ENCODE results near the gene SNTG2. TPM values are rescaled to one million over a fixed set of nuclear protein-coding genes. Genes with fewer than 3 reads are reported as not detected.

The SNTG2 gene
- total RNA-seq, 3 donors from 2014 or later (not counting 1 experiment from before 2014, with no cell fraction given): not detected

DNA sequence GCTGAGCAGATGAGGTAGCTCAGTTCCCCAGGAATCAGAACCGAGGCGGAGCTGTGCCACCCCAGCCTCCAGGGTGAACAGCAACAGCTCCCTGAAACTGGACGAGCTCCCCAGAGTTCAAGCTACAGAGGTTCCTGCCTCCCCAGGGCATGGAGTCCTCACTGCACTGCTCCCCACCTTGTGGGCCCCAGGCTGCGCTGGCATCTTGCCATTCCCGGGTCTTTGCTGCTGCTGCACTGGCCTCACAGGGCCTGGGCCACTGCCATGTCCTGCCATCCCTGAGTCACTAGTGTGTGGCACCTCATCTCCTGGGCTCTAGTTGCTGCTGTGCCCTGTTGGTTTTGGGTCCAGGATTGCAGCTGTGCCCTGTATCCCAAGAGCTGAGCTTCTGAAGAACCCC lies 166.9 kb downstream of the SNTG2 start:
- H3K4me1 ChIP-seq (ENCODE audit: control insufficient read depth, insufficient read depth, low read length): no peaks in the 10 kb centered on the region
- peaks cover 5% of the 10 kb centered on the region in 2 donors for H3K9me3 Mint-ChIP-seq
- peaks cover 12 to 30% of the 10 kb centered on the region in 2 donors for H3K27me3 Mint-ChIP-seq (ENCODE audit: low read depth in 2 of 2)
- no peak for ATAC-seq
- no peak overlapping the region for H3K27ac Mint-ChIP-seq
- no peaks in the 10 kb centered on the region for H3K36me3 Mint-ChIP-seq
- 89% methylated on average over 5 of the region's 5 CpGs for WGBS (ENCODE audit: insufficient coverage)
- no peak overlapping the region for H3K4me3 Mint-ChIP-seq
- intact Hi-C loops (cut with micrococcal nuclease): no loop called here
- DNase-seq: no peak
- no peak overlapping the region for H3K27ac ChIP-seq (ENCODE audit: low read length)
- peaks cover 0 to 8% of the 10 kb centered on the region in 2 donors for H3K4me1 Mint-ChIP-seq
- TF ChIP-seq, protein P1, sequence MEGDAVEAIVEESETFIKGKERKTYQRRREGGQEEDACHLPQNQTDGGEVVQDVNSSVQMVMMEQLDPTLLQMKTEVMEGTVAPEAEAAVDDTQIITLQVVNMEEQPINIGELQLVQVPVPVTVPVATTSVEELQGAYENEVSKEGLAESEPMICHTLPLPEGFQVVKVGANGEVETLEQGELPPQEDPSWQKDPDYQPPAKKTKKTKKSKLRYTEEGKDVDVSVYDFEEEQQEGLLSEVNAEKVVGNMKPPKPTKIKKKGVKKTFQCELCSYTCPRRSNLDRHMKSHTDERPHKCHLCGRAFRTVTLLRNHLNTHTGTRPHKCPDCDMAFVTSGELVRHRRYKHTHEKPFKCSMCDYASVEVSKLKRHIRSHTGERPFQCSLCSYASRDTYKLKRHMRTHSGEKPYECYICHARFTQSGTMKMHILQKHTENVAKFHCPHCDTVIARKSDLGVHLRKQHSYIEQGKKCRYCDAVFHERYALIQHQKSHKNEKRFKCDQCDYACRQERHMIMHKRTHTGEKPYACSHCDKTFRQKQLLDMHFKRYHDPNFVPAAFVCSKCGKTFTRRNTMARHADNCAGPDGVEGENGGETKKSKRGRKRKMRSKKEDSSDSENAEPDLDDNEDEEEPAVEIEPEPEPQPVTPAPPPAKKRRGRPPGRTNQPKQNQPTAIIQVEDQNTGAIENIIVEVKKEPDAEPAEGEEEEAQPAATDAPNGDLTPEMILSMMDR (IDR thresholded peaks at IDR 0.05): no peak
- H3K27me3 ChIP-seq (ENCODE audit: control insufficient read depth, insufficient read depth, low read length): peaks cover 6% of the 10 kb centered on the region
- no peaks in the 10 kb centered on the region for H3K36me3 ChIP-seq (ENCODE audit: control insufficient read depth, insufficient read depth, low read length)
- no peak overlapping the region for H3K4me3 ChIP-seq (ENCODE audit: low read length)
- H3K9me3 ChIP-seq (ENCODE audit: control insufficient read depth, insufficient read depth, low read length): no peaks in the 10 kb centered on the region

DNA sequence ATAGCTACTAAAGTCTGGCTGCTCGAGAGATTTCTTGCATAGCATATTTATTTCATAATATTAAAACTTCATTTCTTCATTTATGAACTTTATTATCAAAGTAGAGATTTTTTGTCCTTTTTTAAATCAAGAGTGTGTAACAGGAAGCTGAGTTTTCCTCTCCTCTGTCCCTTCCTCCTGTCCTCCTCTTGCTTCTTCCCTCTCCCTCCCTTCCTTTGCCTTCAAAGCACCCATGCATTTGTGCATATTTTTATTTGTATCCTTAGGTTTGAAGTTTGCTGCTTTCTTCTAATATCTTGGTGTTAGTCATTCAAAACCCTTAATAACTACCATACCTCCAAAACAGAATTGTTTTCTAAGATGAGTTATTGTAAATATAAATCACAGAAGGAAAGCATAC lies 174.6 kb downstream of the SNTG2 start:
- Histone ChIP-seq H3K27ac (ENCODE audit: low read length) (no peak overlapping the region), H3K36me3 (ENCODE audit: control insufficient read depth, insufficient read depth, low read length) (no peaks in the 10 kb centered on the region), H3K4me3 (ENCODE audit: low read length) (no peak overlapping the region), H3K27me3 (ENCODE audit: control insufficient read depth, insufficient read depth, low read length) (peaks cover 3% of the 10 kb centered on the region), H3K4me1 (ENCODE audit: control insufficient read depth, insufficient read depth, low read length) (no peaks in the 10 kb centered on the region), H3K9me3 (ENCODE audit: control insufficient read depth, insufficient read depth, low read length) (no peaks in the 10 kb centered on the region)
- peaks cover 20 to 39% of the 10 kb centered on the region in 2 donors for H3K27me3 Mint-ChIP-seq (ENCODE audit: low read depth in 2 of 2)
- WGBS (ENCODE audit: insufficient coverage): no CpG with 5 or more reads among the region's 1 CpG
- intact Hi-C loops (cut with micrococcal nuclease): no loop called here
- no peak overlapping the region for H3K4me3 Mint-ChIP-seq
- DNase-seq (no peak), ATAC-seq (no peak)
- H3K9me3 Mint-ChIP-seq: no peaks in the 10 kb centered on the region
- no peaks in the 10 kb centered on the region for H3K4me1 Mint-ChIP-seq
- TF ChIP-seq, protein P1 (IDR thresholded peaks at IDR 0.05): no peak
- no peak overlapping the region for H3K27ac Mint-ChIP-seq
- H3K36me3 Mint-ChIP-seq: no peaks in the 10 kb centered on the region

DNA sequence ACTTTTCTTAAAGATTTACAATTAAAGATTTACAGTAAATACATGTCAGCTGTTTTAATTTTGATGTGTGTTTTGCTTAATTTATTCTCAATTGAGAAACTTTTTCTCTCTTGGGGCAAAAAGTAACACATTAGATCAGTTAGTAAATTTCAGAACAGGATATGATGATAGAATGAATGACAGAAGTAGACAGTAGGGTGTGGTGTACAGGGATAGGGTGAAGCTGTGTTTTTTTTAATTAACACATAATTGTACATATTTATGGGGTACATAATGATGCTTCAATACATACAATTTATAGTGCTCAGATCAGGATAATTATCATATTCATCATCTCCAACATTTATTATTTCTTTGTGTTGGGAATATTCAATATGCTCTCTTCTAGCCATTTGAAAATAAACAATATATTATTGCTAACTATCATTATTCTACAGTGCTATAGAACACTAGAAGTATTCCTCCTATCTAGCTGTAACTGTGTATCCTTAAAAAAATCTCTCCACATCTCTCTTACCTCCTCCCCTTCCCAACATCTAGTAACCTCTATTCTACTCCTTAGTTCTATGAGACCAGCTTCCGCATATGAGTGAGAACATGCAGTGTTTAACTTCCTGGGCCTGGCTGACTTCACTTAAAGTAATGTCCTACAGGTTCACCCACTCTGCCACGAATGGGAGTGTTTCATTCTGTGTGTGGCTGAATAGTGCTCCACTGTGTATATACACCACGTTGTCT lies 175.2 kb downstream of the SNTG2 start:
- Histone ChIP-seq H3K27ac (ENCODE audit: low read length) (no peak overlapping the region), H3K9me3 (ENCODE audit: control insufficient read depth, insufficient read depth, low read length) (no peaks in the 10 kb centered on the region), H3K27me3 (ENCODE audit: control insufficient read depth, insufficient read depth, low read length) (peaks cover 3% of the 10 kb centered on the region), H3K36me3 (ENCODE audit: control insufficient read depth, insufficient read depth, low read length) (no peaks in the 10 kb centered on the region), H3K4me1 (ENCODE audit: control insufficient read depth, insufficient read depth, low read length) (no peaks in the 10 kb centered on the region), H3K4me3 (ENCODE audit: low read length) (no peak overlapping the region)
- intact Hi-C loops (cut with micrococcal nuclease): no loop called here
- H3K4me3 Mint-ChIP-seq: no peak overlapping the region
- WGBS (ENCODE audit: insufficient coverage): 91% methylated on average over 3 of the region's 3 CpGs
- TF ChIP-seq, protein P1 (IDR thresholded peaks at IDR 0.05): no peak
- ATAC-seq (no peak), DNase-seq (no peak)
- H3K27me3 Mint-ChIP-seq (ENCODE audit: low read depth in 2 of 2): peaks cover 20 to 35% of the 10 kb centered on the region in 2 donors
- no peaks in the 10 kb centered on the region for H3K9me3 Mint-ChIP-seq
- no peaks in the 10 kb centered on the region for H3K36me3 Mint-ChIP-seq
- no peak overlapping the region for H3K27ac Mint-ChIP-seq
- H3K4me1 Mint-ChIP-seq: no peaks in the 10 kb centered on the region

DNA sequence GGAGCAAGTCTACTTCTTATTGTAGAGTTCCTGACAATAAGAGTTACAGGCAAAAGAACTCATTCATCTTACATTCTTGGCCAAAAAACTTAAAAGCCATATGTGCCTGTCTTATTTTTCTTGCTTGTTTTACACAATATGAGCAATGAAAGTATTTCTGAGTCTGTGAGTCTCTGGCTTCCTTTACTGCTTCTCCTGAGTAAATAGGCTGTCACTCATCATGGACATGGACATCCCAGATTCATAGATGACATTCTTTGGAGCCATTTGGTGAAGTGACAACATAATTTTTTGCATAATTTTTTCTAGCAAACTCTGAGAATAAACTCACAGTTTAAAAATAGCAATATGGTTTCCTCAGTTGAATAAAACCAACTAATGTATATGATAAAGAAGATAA lies 179.3 kb downstream of the SNTG2 start:
- Mint-ChIP-seq H3K27me3 (ENCODE audit: low read depth in 2 of 2) (peaks cover 18 to 31% of the 10 kb centered on the region in 2 donors), H3K27ac (no peak overlapping the region), H3K9me3 (no peaks in the 10 kb centered on the region), H3K4me3 (no peak overlapping the region), H3K36me3 (no peaks in the 10 kb centered on the region), H3K4me1 (peaks cover 6 to 9% of the 10 kb centered on the region in 2 donors)
- Histone ChIP-seq H3K27me3 (ENCODE audit: control insufficient read depth, insufficient read depth, low read length) (peaks cover 5% of the 10 kb centered on the region), H3K4me1 (ENCODE audit: control insufficient read depth, insufficient read depth, low read length) (peaks cover 5% of the 10 kb centered on the region), H3K4me3 (ENCODE audit: low read length) (no peak overlapping the region), H3K9me3 (ENCODE audit: control insufficient read depth, insufficient read depth, low read length) (no peaks in the 10 kb centered on the region), H3K36me3 (ENCODE audit: control insufficient read depth, insufficient read depth, low read length) (no peaks in the 10 kb centered on the region), H3K27ac (ENCODE audit: low read length) (no peak overlapping the region)
- no peak for ATAC-seq
- TF ChIP-seq, protein P1 (IDR thresholded peaks at IDR 0.05): no peak
- intact Hi-C loops (cut with micrococcal nuclease): no loop called here
- DNase-seq: no peak

All from natural killer cell (primary cell).